ENCODE results near the gene SH3GL1. TPM values are rescaled to one million over a fixed set of nuclear protein-coding genes. Genes with fewer than 3 reads are reported as not detected.

The SH3GL1 gene
- polyA plus RNA-seq, 5 donors: 64.8 to 131 (median 87.4) TPM

- peak; percentile 99 for DNase-seq
These were observed 2.0 kb upstream of the SH3GL1 start, which contains the start of gene CHAF1A for GRCh38 chr19:4402171-4403004. CHAF1A (plus strand) TSS chr19:4402640; CDS start chr19:4402763, 123 bp downstream.

DNA sequence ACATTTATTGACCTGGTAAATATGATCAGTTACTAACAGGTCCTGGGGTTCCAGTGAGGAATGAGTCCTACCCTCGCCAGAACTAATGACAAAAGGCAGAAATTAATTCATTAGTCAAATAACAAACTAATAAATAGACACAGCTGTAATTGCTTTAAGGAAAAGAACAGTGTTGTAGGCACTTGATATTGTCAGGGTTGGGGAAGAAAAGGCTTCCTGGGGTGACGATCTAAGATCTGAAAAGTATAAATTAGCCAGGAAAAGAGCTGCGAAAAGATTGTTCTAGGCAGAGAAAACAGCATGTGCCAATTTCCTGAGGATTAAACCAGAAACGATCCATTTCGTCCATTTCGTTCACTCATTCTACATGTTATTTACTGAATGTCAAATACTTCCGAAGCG lies 1.4 kb upstream of the SH3GL1 start:
- no peak for DNase-seq

DNA sequence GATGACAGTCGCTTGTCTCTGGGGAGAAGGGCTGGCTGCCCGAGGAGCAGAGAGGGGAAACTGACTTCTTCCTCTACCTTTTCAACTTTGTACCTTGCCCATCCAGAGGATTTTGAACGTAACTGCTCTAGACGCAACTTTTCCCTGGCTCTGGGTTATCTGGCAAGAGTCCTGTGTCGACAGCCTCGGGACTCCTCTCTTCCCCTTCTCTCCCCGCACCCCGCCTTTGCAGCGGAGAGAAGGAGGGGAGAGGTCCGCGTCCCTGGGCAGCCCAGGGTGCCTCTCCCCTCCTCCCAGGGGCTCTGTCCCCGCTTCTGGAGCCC lies 574 bp downstream of the SH3GL1 start:
- no peak for DNase-seq

- DNase-seq: no peak
These were observed 3.2 kb downstream of the SH3GL1 start for GRCh38 chr19:4396949-4397783.

DNA sequence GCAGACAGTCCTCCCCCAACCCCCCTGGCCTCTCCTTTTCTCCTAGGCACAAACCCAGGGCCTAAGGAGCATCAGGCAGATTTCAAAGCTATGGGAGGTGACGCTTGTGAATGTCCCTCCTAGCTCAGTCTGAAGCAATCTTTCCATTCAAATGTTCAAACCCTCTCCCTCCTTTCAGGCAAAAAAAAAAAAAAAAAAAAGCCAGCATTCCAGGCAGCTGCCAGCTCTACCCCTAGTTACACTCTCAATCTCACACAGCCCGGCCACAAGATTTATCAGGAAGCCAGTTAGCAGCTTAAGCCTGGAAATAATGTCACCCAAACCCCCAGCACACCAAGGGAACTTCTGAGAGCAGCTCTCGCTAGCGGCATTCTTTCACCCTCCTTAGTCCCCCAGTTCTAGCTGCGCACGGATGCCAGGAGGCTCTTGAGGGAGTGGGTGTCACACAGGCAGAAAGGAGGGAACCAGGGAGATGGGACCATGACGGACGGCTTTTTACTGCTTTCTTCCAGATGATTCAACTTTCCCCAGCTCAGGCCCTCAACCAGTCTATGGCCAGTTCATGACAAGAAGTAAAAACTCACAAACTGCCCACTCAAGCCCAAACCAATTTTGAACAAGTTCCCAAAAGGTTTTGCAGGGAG lies 6.3 kb downstream of the SH3GL1 start:
- peak in 1 of 2 donors; percentile 37 for DNase-seq

DNA sequence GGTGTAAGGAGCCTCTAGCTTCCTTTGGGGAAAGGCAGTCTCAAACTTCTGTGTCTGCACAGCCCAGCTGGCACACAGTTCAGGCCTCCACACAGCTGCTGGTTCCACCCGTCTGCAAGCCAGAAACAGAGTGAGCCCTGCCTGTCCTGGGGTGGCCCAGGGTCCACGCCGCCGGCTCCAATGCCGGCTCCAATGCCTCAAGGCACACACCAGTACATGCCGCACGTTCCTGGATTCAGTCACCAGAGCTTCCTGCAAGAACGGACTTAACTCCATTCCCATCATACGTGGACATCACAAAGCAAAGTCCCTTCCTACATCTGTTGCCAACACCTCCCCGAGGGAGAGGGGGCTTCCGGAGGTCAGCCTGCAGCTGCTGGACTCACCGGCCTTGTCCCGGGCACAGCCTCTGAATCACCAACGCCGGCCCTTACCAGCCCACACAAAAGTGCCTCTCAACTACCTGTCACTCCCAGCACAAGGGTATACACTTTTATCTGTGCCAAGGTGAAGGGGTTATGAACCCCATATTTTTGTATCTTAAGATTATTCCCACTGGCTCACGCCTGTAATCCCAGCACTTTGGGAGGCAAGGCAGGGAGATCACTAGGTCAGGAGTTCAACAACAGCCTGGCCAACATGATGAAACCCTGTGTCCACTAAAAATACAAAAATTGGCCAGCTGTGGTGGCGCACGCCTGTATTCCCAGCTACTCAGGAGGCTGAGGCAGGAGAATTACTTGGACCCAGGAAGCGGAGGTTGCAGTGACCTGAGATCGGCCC lies 8.5 kb downstream of the SH3GL1 start:
- DNase-seq: no peak

- no peak for DNase-seq
These were observed 9.0 kb downstream of the SH3GL1 start for GRCh38 chr19:4391306-4391693.

- DNase-seq: peak; percentile 76 to 81
These were observed 9.6 kb downstream of the SH3GL1 start for GRCh38 chr19:4390567-4391305.

DNA sequence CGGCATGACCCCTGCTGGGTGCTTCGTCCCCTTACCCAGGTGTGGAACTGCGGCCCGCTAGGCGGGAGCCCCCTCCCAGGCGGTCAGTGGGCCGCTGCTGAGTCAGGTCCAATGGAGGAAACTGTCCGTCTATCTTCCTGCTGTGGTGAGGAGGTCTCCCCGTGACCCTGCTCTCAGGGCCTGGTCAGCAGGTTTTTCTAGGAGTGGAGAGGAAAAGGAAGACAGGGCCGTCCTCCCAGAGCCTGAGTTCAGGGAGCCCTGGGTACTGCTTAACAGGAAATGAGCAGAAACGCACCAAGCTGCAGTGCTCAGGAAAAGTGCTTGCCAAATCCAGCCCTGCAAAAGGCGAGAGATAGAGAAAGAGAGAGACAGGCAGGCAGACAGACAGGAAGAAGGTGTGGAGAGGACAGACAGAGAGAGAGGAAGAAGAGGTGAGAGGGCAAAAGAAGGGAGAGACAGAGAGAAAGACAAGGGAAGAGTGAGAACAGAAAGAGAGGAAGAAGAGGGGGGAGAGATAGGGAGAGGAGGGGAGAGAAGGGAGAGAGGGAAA lies 10.3 kb downstream of the SH3GL1 start:
- DNase-seq: peak in 1 of 2 donors; percentile 62

DNA sequence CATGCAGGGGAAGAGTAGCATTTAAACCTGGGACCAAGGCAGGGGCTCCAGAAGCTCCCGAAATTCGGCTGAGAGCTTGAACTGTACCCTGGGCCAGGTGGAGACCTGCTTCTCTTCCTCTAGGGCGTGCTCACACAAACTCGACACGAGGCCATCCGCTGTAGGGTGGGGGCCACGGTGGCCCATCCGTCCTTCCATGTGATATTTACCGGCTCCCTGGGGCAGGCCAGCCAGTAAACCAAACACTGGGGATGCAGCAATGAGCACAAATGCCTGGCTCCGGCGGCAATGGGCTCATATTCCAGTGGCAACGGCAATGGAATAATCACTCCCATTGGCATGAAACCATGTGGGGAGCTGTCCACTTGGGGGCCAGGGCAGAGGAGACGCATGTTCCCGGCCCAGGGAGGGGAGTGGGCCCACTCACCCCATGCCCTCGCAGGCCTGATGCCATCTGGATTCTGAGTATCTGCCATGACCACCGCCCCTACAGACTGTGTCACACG lies 10.8 kb downstream of the SH3GL1 start:
- no peak for DNase-seq

GRCh38 chr19:4389064-4389375 lies 11.3 kb downstream of the SH3GL1 start:
- no peak for DNase-seq

GRCh38 chr19:4388337-4389063 lies 11.8 kb downstream of the SH3GL1 start:
- DNase-seq: no peak

DNA sequence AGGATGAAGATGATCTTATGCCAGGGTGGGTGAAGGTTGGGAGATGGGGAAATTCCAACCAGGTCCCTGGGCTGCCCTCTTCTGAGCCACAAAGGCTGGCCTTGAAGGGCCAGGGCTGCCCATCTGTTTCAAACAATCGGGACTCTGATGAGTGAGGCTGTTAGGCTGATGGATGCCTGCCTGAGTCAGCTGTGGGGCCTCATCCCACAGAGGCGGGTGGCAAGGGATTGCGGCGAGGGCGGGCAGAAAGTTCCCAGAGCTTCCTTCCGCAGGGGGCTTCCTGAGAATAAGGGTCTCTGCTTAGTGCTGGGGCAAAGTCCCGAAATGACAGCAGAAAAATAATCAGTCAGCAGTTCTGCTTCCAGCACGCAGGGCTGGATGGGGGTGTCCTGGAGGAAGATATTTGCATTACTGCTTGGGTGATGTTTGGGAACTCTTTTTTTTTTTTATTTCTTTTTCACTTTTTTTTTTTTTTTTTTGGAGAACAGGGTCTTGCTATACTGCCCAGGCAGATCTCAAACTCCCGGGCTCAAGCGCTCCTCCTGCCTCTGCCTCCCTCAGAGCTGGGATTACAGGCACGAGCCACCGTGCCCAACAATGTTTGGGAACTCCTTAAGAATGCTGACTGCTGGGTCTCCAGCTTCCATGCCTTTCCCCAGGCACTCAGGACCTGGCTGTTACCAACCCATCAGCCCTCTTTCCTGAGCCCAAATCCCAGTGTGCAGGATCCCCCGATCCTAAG lies 14.1 kb downstream of the SH3GL1 start:
- DNase-seq: no peak

GRCh38 chr19:4385291-4386040 lies 14.9 kb downstream of the SH3GL1 start:
- DNase-seq: no peak

GRCh38 chr19:4380254-4380727 lies 20.1 kb downstream of the SH3GL1 start:
- DNase-seq: no peak

DNA sequence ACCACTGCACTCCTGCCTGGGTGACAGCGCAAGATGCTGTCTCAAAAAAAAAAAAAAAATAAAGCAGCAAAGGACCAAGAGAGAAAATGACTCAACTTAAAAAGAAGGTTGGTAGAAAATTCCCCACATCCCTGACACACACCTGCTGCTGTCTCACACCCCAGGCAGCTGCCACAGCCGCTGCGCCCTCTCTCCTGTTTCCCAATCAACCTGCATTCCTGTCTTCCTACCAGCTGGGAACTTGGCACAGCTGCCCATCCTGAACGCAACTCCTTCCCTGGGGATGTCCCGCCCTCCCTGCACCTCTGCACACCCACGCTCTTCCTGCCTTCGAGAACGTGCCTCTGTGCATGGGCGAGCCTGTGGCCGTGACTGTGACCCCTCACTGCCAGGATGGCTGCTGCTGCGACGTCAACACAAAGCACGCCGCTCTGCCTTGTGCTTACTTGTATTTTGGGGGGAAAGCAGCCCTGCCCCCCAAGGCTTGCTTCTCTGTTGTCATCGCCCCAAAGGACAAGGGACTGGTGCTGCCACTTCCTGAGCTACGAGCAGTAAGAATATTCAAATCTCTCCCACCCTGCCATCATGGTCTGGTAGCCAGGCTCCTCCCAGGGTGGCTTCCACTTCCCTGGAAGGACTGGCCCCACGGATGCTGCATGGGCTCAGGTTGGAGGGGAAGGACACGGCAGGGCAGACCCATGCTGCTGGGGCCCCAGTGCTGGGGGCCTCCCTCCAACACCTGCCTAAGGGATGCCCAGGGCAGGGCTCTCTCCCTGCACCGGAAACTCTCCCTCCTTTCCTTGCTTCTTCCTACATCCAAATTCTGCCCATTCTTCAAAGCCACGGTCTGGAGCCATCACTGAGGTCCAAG lies 20.7 kb downstream of the SH3GL1 start:
- DNase-seq: no peak

DNA sequence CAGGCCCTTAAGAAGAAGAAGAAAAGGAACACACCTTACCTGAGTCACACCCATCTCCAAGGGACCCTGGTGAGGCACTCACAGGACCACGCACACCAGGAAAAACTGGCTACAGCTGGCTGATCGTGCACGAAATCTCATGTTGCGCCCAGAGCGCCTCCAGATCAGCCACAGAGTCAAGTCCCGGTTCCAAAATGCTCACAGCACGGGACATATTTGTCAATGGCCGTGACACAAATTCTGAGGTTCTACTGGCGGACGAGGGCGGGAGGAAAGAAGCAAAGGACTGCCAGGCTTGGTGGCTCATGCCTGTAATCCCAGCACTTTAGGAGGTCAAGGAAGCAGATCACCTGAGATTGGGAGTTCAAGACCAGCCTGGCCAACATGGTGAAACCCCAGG lies 21.5 kb downstream of the SH3GL1 start:
- DNase-seq: no peak

All from right lung (tissue), 5 donors.